Mucosa of descending colon (tissue), 3 donors: ENCODE measurements around the gene SPTBN1. TPM values are rescaled to one million over a fixed set of nuclear protein-coding genes. Genes with fewer than 3 reads are reported as not detected.

ENCODE experiments used
- ATAC-seq: fragments of 200-7000 bp; cut with Tn5 transposase; one replicate; pipeline ENCODE4 v1.9.1; 2020; ENCODE audit warnings: mild to moderate bottlenecking, moderate library complexity
- DNase-seq, 3 donors: peaks; one replicate each; pipeline ENCODE4 v3.0.0-alpha.2; 2020
- H3K36me3 ChIP-seq: fragments of 200-600 bp; one replicate; pipeline ENCODE4 v1.8.0; 2021; ENCODE audit warnings: low read depth, mild to moderate bottlenecking
- H3K4me1 ChIP-seq: fragments of 200-600 bp; one replicate; pipeline ENCODE4 v1.8.0; 2021; ENCODE audit warnings: low read depth, mild to moderate bottlenecking
- H3K4me3 ChIP-seq: fragments of 200-600 bp; one replicate; pipeline ENCODE4 v1.8.0; 2021; ENCODE audit warnings: mild to moderate bottlenecking
- H3K9me3 ChIP-seq: fragments of 200-600 bp; one replicate; pipeline ENCODE4 v1.8.0; 2021; ENCODE audit warnings: mild to moderate bottlenecking
- intact Hi-C, 2 donors: fragments of 100-400 bp; cut with DNase I in 1 of 2; cut with micrococcal nuclease in 1 of 2; formaldehyde crosslinking; loops; one replicate each; pipeline versions ENCODE4 v1.11.0 to v1.11.1; 2022; cut with DNase I, micrococcal nuclease
- total RNA-seq, 3 donors: library from RNA; stranded (reverse); fragmentation: NEBNext Ultra II Directional in 2 of 3; extraction: Animal tissue kit (Norgen Biotek cat#: 25700) in 2 of 3; gene quantifications; one replicate each; pipeline versions ENCODE4 v1.2.1 to v1.2.4, GENCODE V29; 2021 to 2023
- TF ChIP-seq, protein P1 (sequence below): fragments of 200-600 bp; IDR thresholded peaks from one replicate; pipeline ENCODE4 v1.8.0; 2022; ENCODE audit warnings: antibody characterized with exemption, mild to moderate bottlenecking
- donor health status: DM: no; HTN: no; CAD: no; lungs with moderate emphysema.
- donor health status: DM: no; HTN: no; CAD: no.
- donor health status: DM: no; HTN: yes; CAD: no.

The SPTBN1 gene
- total RNA-seq, 3 donors from 2014 or later: 237 to 396 (median 392) TPM

DNA sequence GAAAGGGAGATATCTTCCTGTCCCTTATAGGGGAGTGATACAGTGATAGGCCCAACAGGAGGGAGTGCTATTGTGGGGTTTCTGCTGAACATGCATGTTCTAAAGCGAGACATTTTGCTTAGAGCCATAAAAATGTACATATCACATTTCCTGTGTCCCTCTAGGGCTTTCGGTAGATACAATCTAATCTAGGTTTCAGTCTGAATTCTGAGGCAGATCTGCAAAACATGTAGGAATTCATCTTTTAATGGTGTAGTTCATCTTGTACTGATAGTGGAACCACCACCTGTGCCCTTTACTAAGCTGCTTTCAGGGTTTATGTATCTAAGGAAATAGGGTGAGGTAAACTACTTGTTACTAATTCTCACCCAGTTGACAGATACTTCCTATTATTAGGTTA is 73.8 kb downstream of the SPTBN1 start:
- TF ChIP-seq, protein P1, sequence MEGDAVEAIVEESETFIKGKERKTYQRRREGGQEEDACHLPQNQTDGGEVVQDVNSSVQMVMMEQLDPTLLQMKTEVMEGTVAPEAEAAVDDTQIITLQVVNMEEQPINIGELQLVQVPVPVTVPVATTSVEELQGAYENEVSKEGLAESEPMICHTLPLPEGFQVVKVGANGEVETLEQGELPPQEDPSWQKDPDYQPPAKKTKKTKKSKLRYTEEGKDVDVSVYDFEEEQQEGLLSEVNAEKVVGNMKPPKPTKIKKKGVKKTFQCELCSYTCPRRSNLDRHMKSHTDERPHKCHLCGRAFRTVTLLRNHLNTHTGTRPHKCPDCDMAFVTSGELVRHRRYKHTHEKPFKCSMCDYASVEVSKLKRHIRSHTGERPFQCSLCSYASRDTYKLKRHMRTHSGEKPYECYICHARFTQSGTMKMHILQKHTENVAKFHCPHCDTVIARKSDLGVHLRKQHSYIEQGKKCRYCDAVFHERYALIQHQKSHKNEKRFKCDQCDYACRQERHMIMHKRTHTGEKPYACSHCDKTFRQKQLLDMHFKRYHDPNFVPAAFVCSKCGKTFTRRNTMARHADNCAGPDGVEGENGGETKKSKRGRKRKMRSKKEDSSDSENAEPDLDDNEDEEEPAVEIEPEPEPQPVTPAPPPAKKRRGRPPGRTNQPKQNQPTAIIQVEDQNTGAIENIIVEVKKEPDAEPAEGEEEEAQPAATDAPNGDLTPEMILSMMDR: no peak
- Histone ChIP-seq H3K4me1 (peaks cover 25% of the 10 kb centered on the region), H3K4me3 (no peak overlapping the region), H3K9me3 (no peaks in the 10 kb centered on the region), H3K36me3 (no peaks in the 10 kb centered on the region)
- DNase-seq: no peak
- ATAC-seq: no peak
- intact Hi-C loops: loop anchor here in 1 of 2 donors (10.0 kb wide), 1 partner anchor 175 kb away; no protein-coding TSS in a partner anchor

DNA sequence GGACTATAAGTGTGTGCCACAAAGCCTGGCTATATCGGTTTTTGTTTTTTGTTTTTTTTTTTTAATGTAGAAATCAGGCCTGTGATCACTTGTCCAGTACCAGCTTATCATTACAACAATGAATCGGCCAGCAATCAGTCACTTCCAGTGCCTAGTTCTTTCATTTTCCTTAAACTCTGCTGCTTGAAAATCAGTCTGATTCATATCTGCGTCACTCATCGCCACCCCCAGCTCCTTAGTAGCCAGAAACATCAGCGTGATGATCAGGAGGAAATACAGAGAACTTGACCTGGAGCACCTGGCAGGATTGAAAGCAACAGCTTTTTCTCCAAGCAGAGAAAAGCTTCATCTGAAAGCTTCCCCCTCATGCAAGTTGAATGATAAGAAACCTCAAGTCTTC is 75.4 kb downstream of the SPTBN1 start:
- intact Hi-C loops: no loop called here
- no peaks in the 10 kb centered on the region for H3K36me3 ChIP-seq
- H3K4me3 ChIP-seq: no peak overlapping the region
- peaks cover 28% of the 10 kb centered on the region for H3K4me1 ChIP-seq
- no peaks in the 10 kb centered on the region for H3K9me3 ChIP-seq
- ATAC-seq: no peak
- DNase-seq: no peak
- TF ChIP-seq, protein P1: no peak

DNA sequence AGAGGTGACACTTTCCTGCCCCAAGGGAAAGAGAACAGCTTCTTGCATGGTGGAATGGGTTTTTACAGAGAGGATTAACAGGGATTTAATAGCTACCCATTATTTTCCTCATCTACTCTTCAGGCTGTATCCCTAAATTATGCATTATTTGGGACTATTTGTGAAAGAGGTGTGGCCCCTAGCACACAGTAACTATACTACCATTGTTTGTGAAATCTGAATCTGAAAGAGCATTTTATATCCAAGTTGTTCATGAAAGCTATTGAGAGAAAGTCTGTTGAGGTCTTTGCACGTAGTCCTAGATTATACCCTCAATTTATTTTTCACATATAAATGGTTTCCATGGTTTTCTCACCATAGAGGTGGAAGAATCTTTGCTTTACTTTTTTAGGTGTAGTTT is 78.1 kb downstream of the SPTBN1 start:
- ATAC-seq: no peak
- Histone ChIP-seq H3K4me3 (no peak overlapping the region), H3K36me3 (no peaks in the 10 kb centered on the region), H3K9me3 (no peaks in the 10 kb centered on the region), H3K4me1 (peaks cover 28% of the 10 kb centered on the region)
- intact Hi-C loops: no loop called here
- TF ChIP-seq, protein P1: no peak
- no peak for DNase-seq

DNA sequence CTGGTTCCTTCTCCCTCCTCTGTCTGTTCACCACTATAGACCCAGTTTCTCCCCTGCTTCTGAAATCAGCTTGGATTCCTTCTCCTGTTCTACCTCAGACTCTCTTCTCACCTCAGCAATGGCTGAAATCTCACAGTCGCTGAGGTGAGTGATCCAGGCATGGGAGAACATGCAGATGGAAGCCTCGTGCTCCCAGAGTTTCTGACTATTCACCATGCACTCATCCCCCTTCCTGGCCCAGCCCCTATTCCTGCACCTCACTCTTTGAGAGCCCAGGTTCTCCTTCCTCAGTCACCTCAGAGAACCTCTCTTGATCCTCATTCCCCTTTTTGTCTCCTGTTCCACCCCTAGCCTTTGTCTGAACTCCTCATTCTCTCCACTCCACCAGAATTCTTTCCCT is 78.5 kb downstream of the SPTBN1 start:
- no peak overlapping the region for H3K4me3 ChIP-seq
- ATAC-seq: no peak
- TF ChIP-seq, protein P1: no peak
- intact Hi-C loops: no loop called here
- no peak for DNase-seq
- no peaks in the 10 kb centered on the region for H3K36me3 ChIP-seq
- no peaks in the 10 kb centered on the region for H3K9me3 ChIP-seq
- peaks cover 28% of the 10 kb centered on the region for H3K4me1 ChIP-seq

DNA sequence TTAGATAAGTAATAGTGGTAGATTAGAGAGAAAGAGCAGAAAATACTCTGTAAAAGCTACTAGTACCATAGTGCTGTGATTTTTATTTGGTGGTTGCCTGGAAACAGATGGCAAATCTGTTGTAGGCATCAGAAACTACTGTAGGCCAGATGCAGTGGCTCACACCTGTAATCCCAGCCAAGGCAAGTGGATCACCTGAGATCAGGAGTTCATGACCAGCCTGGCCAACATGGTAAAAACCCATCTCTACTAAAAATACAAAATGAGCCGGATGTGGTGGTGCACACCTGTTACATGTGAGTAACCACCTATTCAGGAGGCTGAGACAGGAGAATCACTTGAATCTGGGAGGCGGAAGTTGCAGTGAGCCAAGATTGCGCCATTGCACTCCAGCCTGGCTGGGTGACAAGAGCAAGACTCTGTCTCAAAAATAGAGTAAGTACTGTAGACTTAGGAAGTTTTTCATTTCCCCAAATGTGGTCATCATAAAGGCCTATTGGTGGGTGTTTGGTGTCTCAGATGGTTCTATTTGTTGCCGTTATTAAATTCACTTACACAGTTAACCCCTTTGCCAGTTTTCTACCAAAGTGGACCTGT is 79.6 kb downstream of the SPTBN1 start:
- DNase-seq (peak in 1 of 3 donors; percentile 49), ATAC-seq (no peak)
- intact Hi-C loops: no loop called here
- H3K4me3 ChIP-seq: no peak overlapping the region
- H3K9me3 ChIP-seq: no peaks in the 10 kb centered on the region
- TF ChIP-seq, protein P1: no peak
- H3K36me3 ChIP-seq: no peaks in the 10 kb centered on the region
- peaks cover 28% of the 10 kb centered on the region for H3K4me1 ChIP-seq

DNA sequence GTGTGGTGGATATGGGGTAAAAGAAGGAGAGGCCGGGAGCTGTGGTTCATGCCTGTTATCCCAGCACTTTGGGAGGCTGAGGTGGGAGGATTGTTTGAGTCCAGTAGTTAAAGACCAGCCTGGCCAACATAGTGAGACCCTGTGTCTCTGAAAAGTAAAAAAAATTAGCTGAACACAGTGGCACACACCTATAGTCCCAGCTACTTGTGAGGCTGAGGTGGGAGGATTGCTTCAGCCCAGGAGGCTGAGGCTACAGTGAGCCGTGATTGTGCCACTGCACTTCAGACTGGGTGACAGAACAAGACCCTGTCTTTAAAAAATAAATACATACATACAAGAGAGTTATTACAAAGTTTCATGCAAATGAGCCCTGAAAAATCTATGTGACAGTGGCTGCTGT is 80.6 kb downstream of the SPTBN1 start:
- no peaks in the 10 kb centered on the region for H3K9me3 ChIP-seq
- TF ChIP-seq, protein P1: no peak
- no peak overlapping the region for H3K4me3 ChIP-seq
- no peaks in the 10 kb centered on the region for H3K36me3 ChIP-seq
- H3K4me1 ChIP-seq: peaks cover 28% of the 10 kb centered on the region
- intact Hi-C loops: no loop called here
- DNase-seq: no peak
- no peak for ATAC-seq
